Myocyte (in vitro differentiated cells): Measurements from ENCODE around the gene PTGDS. TPM values are rescaled to one million over a fixed set of nuclear protein-coding genes. Genes with fewer than 3 reads are reported as not detected.

ENCODE experiments used
- DNase-seq: peaks from one replicate; pipeline ENCODE4 v3.0.0-alpha.2; 2012; ENCODE audit warnings: low read depth
- total RNA-seq: library from RNA; depleted of rRNA; stranded (reverse); fragments of >200 nt; gene quantifications from 2 replicates; pipeline ENCODE4 v1.2.3, GENCODE V29; 2014

The PTGDS gene
- total RNA-seq, 1 donor from 2014 or later = 126 TPM

GRCh38 chr9:136945333-136946227, 31.7 kb upstream of the PTGDS start:
- no peak for DNase-seq

GRCh38 chr9:136946228-136947027, 30.9 kb upstream of the PTGDS start:
- DNase-seq = no peak

- peak; percentile 74 for DNase-seq
Observed at GRCh38 chr9:136947028-136947891, 30.0 kb upstream of the PTGDS start.

- peak; percentile 74 for DNase-seq
Observed at GRCh38 chr9:136947955-136948510, 29.3 kb upstream of the PTGDS start.

- no peak for DNase-seq
Observed at GRCh38 chr9:136949239-136949816, 28.0 kb upstream of the PTGDS start.

GRCh38 chr9:136949817-136950655, 27.3 kb upstream of the PTGDS start:
- DNase-seq = peak; percentile 90

- DNase-seq = no peak
Observed at GRCh38 chr9:136950656-136951276, 26.5 kb upstream of the PTGDS start.

- no peak for DNase-seq
Observed at GRCh38 chr9:136951541-136952320, 25.6 kb upstream of the PTGDS start, which contains the start of gene LCN12. Gene LCN12 (plus strand): TSS chr9:136952273. CDS start chr9:136952328, 55 bp downstream.

GRCh38 chr9:136952321-136952850, 24.9 kb upstream of the PTGDS start:
- DNase-seq = no peak

- DNase-seq = no peak
Observed at GRCh38 chr9:136952876-136953770, 24.2 kb upstream of the PTGDS start.

- DNase-seq = no peak
Observed at GRCh38 chr9:136953771-136954269, 23.5 kb upstream of the PTGDS start.

GRCh38 chr9:136954270-136955083, 22.8 kb upstream of the PTGDS start:
- DNase-seq = no peak

GRCh38 chr9:136955202-136955942, 21.9 kb upstream of the PTGDS start:
- no peak for DNase-seq

- no peak for DNase-seq
Observed at GRCh38 chr9:136955943-136956335, 21.4 kb upstream of the PTGDS start.

- no peak for DNase-seq
Observed at GRCh38 chr9:136956604-136957003, 20.7 kb upstream of the PTGDS start.
